Large intestine (tissue), 3 donors: ENCODE results near the gene CDH7. TPM values are rescaled to one million over a fixed set of nuclear protein-coding genes. Genes with fewer than 3 reads are reported as not detected.

Experiments
- DNase-seq, 2 donors: peaks; one replicate each; pipeline versions ENCODE4 v3.0.0 to v3.0.0-alpha.2; 2013
- H3K27ac ChIP-seq: one replicate; pipeline ENCODE4 v1.5.1; 2013; ENCODE audit warnings: low read length
- H3K27me3 ChIP-seq: 2 replicates; pipeline ENCODE4 v1.6.1; 2013; ENCODE audit warnings: low read length; ENCODE audit not compliant: control insufficient read depth, insufficient read depth
- H3K36me3 ChIP-seq: 2 replicates; pipeline ENCODE4 v1.6.1; 2013; ENCODE audit warnings: low read length; ENCODE audit not compliant: control insufficient read depth, insufficient read depth
- H3K4me1 ChIP-seq: one replicate; pipeline ENCODE4 v1.6.1; 2013; ENCODE audit warnings: low read length; ENCODE audit not compliant: control insufficient read depth, insufficient read depth
- H3K4me3 ChIP-seq: one replicate; pipeline ENCODE4 v1.5.1; 2013; ENCODE audit warnings: low read length
- H3K9me3 ChIP-seq: one replicate; pipeline ENCODE4 v1.6.1; 2013; ENCODE audit warnings: mild to moderate bottlenecking, low read depth, low read length, moderate library complexity; ENCODE audit not compliant: control insufficient read depth
- WGBS: methylation state at CpG from one replicate; pipeline ENCODE4 v1.1.5; 2013; ENCODE audit warnings: low lambda C conversion rate; ENCODE audit not compliant: insufficient coverage; 5-methylcytosine and 5-hydroxymethylcytosine counted together
- polyA plus RNA-seq: library from polyadenylated mRNA; unstranded; fragments of 120-200 nt; gene quantifications from one replicate; pipeline ENCODE4 v1.2.1, GENCODE V29; 2013

Gene CDH7
- polyA plus RNA-seq, 1 donor, result 0.22 TPM

DNA sequence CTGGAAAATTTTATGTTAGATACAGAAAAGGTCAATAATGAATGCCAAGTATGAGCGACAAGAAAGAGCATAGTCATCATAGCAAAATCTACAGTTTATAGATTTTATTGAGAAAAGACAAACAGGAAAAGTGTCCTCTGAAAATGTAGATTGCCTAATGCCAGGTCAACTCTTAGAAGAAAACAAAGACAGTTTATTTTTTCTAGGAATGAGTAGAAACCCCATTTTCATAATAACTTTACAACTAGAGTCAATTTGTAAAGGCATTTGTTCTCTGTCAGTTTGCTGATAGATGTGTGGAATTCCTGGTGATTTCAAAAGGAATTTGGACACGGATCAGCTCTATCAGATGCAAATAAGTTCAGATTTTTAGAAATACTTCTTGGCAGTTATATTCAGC, 16.6 kb downstream of the CDH7 start:
- Histone ChIP-seq H3K4me3 (no peak overlapping the region), H3K9me3 (no peaks in the 10 kb centered on the region), H3K27me3 (no peaks in the 10 kb centered on the region), H3K27ac (no peak overlapping the region), H3K36me3 (no peaks in the 10 kb centered on the region), H3K4me1 (no peaks in the 10 kb centered on the region)
- 83% methylated on average over 1 of the region's 2 CpGs for WGBS
- DNase-seq, result no peak

DNA sequence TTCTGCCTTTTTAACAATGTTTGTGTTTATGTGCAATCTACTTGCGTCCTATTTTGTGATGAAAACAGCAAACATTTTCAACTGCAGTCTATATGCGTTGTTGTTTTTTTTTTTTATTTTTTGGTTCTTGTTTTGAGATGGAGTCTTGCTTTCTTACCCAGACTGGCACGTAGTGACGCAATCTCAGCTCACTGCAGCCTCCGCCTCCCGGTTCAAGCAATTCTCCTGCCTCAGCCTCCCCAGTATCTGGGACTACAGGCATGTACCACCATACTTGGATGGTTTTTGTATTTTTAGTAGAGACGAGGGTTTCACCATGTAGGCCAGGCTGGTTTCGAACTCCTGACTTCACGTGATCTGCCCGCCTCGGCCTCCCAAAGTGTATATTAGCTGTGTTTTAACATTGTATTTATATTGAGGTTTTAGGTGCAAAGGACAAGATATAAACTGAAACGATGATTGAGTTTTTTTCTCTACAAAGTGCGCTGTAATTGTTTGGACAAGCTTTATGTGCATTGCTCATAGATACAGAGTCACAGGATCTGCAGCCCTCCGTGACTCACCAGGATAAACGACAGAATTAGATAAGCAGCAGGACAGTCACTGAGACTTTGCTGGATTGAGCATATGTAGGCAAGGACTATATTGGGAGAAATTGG, 17.4 kb downstream of the CDH7 start:
- peak; percentile 56 to 83 for DNase-seq
- Histone ChIP-seq H3K4me3 (no peak overlapping the region), H3K27ac (no peak overlapping the region), H3K27me3 (no peaks in the 10 kb centered on the region), H3K36me3 (no peaks in the 10 kb centered on the region), H3K9me3 (no peaks in the 10 kb centered on the region), H3K4me1 (no peaks in the 10 kb centered on the region)
- WGBS, result 100% methylated on average over 2 of the region's 15 CpGs

DNA sequence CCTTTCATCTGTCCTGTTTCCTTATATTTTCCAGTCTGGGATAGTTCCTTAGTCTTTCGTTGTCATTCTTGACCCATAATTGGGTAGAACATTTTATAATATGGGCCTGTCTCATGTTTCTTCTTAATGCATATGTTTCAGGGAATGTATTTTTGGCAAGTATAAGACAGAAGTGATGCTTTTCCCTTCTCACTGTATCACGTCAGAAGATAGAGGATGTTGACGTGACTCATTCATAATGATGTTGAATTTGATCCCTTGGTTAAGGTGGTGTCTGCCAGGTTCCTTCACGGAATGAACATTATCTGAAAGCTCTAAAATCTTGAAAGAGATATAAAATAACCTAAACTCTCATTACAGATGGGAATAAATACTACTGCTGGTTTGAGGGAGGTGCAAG, 18.8 kb downstream of the CDH7 start:
- H3K27ac ChIP-seq, result no peak overlapping the region
- no peak for DNase-seq
- no CpG with 5 or more reads among the region's 4 CpGs for WGBS
- H3K27me3 ChIP-seq, result no peaks in the 10 kb centered on the region
- no peaks in the 10 kb centered on the region for H3K36me3 ChIP-seq
- H3K4me3 ChIP-seq, result no peak overlapping the region
- no peaks in the 10 kb centered on the region for H3K9me3 ChIP-seq
- no peaks in the 10 kb centered on the region for H3K4me1 ChIP-seq

DNA sequence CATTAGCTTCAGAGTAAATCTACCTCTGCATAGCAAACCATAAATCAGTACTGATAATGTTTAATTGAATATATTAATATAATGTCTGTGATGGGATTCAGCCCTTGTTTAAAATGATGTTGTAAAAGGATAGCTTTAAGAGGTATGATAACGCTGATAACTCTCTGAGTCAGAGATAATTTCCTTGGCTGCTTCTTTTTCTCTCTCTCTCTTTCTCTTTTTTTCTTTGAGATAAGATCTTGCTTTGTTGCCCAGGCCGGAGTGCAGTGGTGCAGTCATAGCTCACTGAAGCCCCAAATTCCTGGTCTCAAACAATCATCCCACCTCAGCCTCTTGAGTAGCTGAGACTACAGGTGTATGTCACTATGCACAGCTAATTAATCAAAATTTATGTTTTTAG, 35.7 kb downstream of the CDH7 start:
- WGBS, result 50% methylated on average over 1 of the region's 2 CpGs
- Histone ChIP-seq H3K36me3 (no peaks in the 10 kb centered on the region), H3K4me1 (no peaks in the 10 kb centered on the region), H3K4me3 (no peak overlapping the region), H3K27me3 (no peaks in the 10 kb centered on the region), H3K27ac (no peak overlapping the region), H3K9me3 (no peaks in the 10 kb centered on the region)
- no peak for DNase-seq

DNA sequence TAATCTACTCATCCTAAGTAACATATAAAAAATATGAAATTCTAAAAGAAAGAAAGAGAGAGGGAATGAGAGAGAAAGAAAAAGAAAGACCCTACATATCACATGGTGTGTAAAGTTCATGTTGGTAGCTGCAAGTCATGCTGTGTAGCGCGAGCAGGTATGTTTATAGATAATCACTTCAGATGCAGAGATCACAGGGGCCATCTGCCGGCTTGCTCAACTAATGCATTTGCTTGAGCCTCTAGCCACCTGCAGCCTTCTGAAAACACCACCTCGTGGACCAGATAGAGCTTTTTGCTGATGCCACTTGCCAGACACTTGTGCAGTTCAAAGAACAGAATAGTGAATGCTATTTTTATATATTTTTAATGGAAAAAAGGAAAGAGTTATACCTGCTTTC, 37.6 kb downstream of the CDH7 start:
- Histone ChIP-seq H3K27ac (no peak overlapping the region), H3K27me3 (no peaks in the 10 kb centered on the region), H3K36me3 (no peaks in the 10 kb centered on the region), H3K9me3 (no peaks in the 10 kb centered on the region), H3K4me1 (no peaks in the 10 kb centered on the region), H3K4me3 (no peak overlapping the region)
- peak; percentile 17 to 50 for DNase-seq
- WGBS, result no CpG with 5 or more reads among the region's 4 CpGs

DNA sequence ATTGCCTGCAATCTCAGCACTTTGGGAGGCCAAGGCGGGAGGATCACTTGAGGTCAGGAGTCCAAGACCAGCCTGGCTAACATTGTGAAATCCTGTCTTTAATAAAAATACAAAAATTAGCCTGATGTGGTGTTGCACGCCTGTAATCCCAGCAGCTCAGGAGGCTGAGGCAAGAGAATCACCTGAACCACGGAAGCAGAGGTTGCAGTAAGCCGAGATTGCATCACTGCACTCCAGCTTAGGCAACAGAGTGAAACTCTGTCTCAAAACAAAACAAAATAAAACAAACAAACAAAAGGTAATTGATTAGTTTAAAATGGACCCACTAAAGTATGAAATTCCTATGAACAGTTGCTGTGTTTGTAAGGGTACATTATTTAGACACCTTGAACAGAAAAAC, 39.8 kb downstream of the CDH7 start:
- WGBS, result no CpG with 5 or more reads among the region's 4 CpGs
- no peaks in the 10 kb centered on the region for H3K9me3 ChIP-seq
- H3K27ac ChIP-seq, result no peak overlapping the region
- no peak for DNase-seq
- H3K4me1 ChIP-seq, result no peaks in the 10 kb centered on the region
- H3K4me3 ChIP-seq, result no peak overlapping the region
- H3K36me3 ChIP-seq, result no peaks in the 10 kb centered on the region
- no peaks in the 10 kb centered on the region for H3K27me3 ChIP-seq

DNA sequence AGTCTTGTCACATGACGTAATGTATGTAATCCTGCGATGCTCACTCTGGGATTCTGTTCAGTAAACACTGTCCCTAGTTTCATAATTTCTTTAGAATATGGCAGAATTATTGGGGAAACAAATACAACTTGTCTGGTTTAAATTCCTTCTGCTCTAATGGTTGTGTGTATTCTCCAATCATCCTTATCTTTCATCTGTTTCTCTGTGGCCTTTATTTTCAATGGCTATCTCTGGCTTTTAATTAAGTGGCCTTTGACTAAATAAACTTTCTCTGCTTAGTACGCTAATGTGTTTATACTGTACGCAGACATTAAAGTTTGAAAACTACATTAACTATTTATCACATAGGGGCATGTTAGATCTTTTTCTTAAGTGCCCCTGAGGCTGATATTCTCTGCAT, 40.9 kb downstream of the CDH7 start:
- Histone ChIP-seq H3K4me3 (no peak overlapping the region), H3K27ac (no peak overlapping the region), H3K36me3 (no peaks in the 10 kb centered on the region), H3K27me3 (no peaks in the 10 kb centered on the region), H3K4me1 (no peaks in the 10 kb centered on the region), H3K9me3 (no peaks in the 10 kb centered on the region)
- DNase-seq, result no peak
- WGBS, result no CpG with 5 or more reads among the region's 4 CpGs

DNA sequence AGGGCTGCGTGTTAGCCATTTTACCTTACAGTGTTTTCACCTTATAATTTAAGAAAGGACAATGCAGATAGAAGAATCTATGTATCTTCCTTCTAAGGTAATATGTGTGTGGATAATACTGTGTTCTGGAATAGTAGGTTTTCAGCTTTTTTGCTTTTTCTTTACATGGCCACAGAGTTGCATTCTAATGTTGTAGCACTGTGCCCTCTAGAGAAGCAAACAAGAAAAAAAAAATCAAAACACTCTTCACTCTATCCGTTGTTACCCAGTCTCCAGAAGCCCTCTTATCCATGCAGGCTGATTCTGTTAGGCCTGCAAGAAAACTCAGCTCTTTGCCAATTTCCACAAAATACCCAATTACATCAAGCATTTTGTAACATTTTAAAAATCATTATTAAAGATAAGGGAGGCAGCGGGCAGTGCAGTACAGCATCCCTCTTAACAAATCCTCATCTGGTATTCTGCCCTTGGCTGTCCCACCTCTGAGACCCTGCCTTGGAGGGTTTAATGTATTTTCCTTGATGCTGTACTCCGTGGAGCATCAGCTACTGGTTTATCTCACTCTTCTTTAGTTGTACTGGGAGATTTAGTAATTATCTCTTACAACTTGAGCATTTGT, 41.8 kb downstream of the CDH7 start:
- Histone ChIP-seq H3K4me1 (no peaks in the 10 kb centered on the region), H3K36me3 (no peaks in the 10 kb centered on the region)
- 100% methylated on average over 1 of the region's 4 CpGs for WGBS

DNA sequence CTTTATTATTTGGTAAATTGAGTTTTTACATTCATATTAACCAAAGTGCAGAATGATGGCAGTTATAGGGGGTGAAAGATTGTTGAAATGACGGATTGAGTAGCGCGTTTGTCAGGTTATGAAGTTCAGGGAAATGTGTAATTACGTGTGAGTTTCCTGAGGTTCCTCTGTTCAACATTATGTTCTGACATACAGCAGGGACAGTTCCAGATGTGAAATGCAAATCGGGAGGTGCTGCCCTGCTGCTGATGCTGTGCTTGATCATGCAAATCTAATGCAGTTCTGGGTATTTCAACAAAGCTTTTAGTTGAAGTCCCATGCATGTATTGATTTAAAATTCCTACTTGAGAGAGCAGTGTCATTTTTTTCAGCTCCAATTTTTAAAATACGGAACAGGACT, 57.9 kb downstream of the CDH7 start:
- no peaks in the 10 kb centered on the region for H3K27me3 ChIP-seq
- no peak overlapping the region for H3K4me3 ChIP-seq
- no peaks in the 10 kb centered on the region for H3K4me1 ChIP-seq
- H3K27ac ChIP-seq, result no peak overlapping the region
- no peak for DNase-seq
- 89% methylated on average over 4 of the region's 6 CpGs for WGBS
- H3K9me3 ChIP-seq, result no peaks in the 10 kb centered on the region
- no peaks in the 10 kb centered on the region for H3K36me3 ChIP-seq

More for the DNA sequence above, 41.8 kb downstream of the CDH7 start:
- no peaks in the 10 kb centered on the region for H3K9me3 ChIP-seq
- DNase-seq, result no peak
- no peak overlapping the region for H3K4me3 ChIP-seq
- no peaks in the 10 kb centered on the region for H3K27me3 ChIP-seq
- no peak overlapping the region for H3K27ac ChIP-seq

DNA sequence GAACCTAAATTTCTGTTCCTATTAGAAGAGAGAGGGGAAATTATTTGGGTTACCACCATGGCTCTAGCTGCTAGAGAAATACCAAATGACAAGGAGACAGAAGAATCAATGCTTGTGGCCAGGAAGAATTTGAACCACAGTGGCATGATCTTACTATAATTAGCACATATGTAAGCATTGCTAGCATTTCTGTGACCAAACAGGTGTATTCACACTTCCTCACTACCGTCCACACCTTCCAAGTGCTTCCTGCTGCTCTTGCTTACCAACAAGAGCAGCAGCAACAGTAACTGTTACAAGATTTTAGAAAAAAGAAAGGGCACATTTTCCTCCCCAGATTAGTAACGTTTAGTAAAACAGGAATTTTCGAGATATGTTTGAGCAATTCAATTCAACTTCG, 60.5 kb downstream of the CDH7 start:
- WGBS, result 100% methylated on average over 2 of the region's 4 CpGs
- Histone ChIP-seq H3K36me3 (no peaks in the 10 kb centered on the region), H3K4me3 (no peak overlapping the region), H3K27ac (no peak overlapping the region), H3K27me3 (no peaks in the 10 kb centered on the region), H3K4me1 (no peaks in the 10 kb centered on the region), H3K9me3 (no peaks in the 10 kb centered on the region)
- no peak for DNase-seq

DNA sequence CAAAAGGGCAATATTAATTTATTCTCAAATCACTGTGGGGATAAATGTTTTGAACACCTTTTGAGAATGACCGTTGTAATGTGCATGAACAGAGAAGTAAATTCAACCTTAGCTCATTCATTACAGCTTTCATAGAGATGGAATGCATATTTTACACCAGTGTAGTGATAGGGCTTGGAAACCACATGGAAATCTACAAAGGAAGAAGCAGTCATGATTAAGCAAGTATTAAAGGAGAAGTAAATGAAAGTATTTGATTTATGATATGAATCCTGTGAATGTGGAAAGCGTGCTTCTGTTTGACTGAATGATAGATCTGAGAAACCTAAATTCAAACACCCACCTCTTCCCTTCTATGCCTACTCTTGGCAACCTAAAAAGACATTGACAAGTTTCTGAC, 64.7 kb downstream of the CDH7 start:
- no peak overlapping the region for H3K4me3 ChIP-seq
- H3K4me1 ChIP-seq, result no peaks in the 10 kb centered on the region
- no peak for DNase-seq
- H3K9me3 ChIP-seq, result peaks cover 3% of the 10 kb centered on the region
- WGBS, result 100% methylated on average over 1 of the region's 2 CpGs
- H3K27me3 ChIP-seq, result no peaks in the 10 kb centered on the region
- no peak overlapping the region for H3K27ac ChIP-seq
- H3K36me3 ChIP-seq, result no peaks in the 10 kb centered on the region
